Tibial artery (tissue), 4 donors: Measurements from ENCODE around the gene KREMEN1.
A peak's percentile ranks its signal among the peaks of the same experiment; 100 is the strongest.

Source experiments
- DNase-seq, 2 donors: peaks; one replicate each; pipeline ENCODE4 v3.0.0-alpha.2; 2019
- H3K27ac ChIP-seq, 2 donors: fragments of 200-600 bp; sonication (generic) in 1 of 2; 1 replicate in 1 of 2; 2 replicates in 1 of 2; pipeline ENCODE4 v1.5.1; 2018 to 2019; ENCODE audit warnings: mild to moderate bottlenecking in 1 of 2
- H3K27me3 ChIP-seq, 2 donors: fragments of 200-600 bp; sonication (generic) in 1 of 2; one replicate each; pipeline versions ENCODE4 v1.5.1 to v1.6.0; 2016 to 2019
- H3K36me3 ChIP-seq, 3 donors: fragments of 200-600 bp; sonication (generic) in 2 of 3; one replicate each; pipeline ENCODE4 v1.5.1; 2016 to 2019; ENCODE audit warnings: mild to moderate bottlenecking in 2 of 3
- H3K4me1 ChIP-seq, 4 donors: fragments of 200-600 bp; sonication (generic) in 2 of 4; 1 replicate in 3 of 4; 2 replicates in 1 of 4; pipeline ENCODE4 v1.5.1; 2016 to 2019
- H3K4me3 ChIP-seq, 2 donors: fragments of 200-600 bp; sonication (generic) in 1 of 2; 1 replicate in 1 of 2; 2 replicates in 1 of 2; pipeline ENCODE4 v1.5.1; 2018 to 2019; ENCODE audit warnings: mild to moderate bottlenecking in 2 of 2
- H3K9me3 ChIP-seq, 3 donors: fragments of 200-600 bp; sonication (generic) in 1 of 3; one replicate each; pipeline ENCODE4 v1.5.1; 2016 to 2019
- CTCF ChIP-seq, 2 experiments: fragments of 200-600 bp in 1 of 2; fragments of 450-650 bp in 1 of 2; IDR thresholded peaks; one replicate each; pipeline ENCODE4 v1.5.1; 2017 to 2019; ENCODE audit warnings: antibody characterized with exemption in 2 of 2, mild to moderate bottlenecking in 1 of 2, moderate library complexity in 1 of 2
- intact Hi-C: fragments of 100-400 bp; cut with DNase I; formaldehyde crosslinking; loops from one replicate; pipeline ENCODE4 v1.15.0; 2023; ENCODE audit warnings: low total_unique reads

Gene KREMEN1

DNA sequence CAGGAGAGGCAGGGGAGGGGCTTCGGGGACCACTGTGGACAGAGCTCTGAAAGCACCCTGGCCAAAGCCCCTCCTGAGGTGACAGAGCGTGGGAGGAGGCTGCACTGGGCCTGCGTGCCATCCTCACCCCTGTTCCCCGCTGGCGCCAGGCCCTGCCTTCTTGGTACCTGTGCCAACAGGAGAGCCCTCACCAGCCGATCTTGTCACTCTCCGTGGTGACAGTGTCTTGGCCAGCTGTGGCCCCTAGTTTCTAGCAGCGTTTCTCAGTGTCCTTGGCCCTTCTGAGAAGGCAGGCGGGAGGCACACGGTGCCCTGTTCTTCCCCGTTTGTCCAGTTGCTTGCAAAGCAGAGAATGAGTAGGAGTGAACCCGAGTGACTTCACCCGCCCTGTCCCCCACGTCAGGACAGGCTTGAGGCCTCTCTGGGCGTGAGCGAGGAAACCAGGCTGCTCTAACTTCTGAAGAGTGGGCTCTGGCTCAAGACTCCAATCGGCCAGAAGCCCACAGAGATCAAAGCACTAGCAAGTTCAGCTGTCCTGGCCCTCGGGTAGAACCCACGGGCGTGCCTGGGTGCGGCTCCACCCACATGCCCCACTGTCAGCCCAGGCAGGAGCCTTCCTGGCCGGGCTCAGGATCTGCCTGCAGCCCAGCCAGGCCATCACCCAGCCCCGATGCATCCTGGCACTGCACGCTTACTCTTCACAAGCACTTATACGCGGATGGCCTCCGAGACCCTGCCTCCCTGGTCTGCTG is 72.7 kb downstream of the KREMEN1 start:
- H3K4me3 ChIP-seq: no peak overlapping the region
- H3K27ac ChIP-seq: no peak overlapping the region
- H3K9me3 ChIP-seq: no peaks in the 10 kb centered on the region
- intact Hi-C loops: no loop called here
- H3K27me3 ChIP-seq: no peaks in the 10 kb centered on the region
- TF ChIP-seq CTCF (IDR thresholded peaks at IDR 0.05): no peak
- peaks cover 0 to 47% (median 13%) of the 10 kb centered on the region in 3 donors for H3K36me3 ChIP-seq
- no peaks in the 10 kb centered on the region for H3K4me1 ChIP-seq
- no peak for DNase-seq

- intact Hi-C loops: no loop called here
- Histone ChIP-seq H3K27ac (no peak overlapping the region), H3K4me1 (no peaks in the 10 kb centered on the region), H3K4me3 (no peak overlapping the region), H3K9me3 (no peaks in the 10 kb centered on the region), H3K27me3 (no peaks in the 10 kb centered on the region), H3K36me3 (peaks cover 0 to 47% (median 13%) of the 10 kb centered on the region in 3 donors)
- no peak for DNase-seq
- no peak for TF ChIP-seq CTCF (IDR thresholded peaks at IDR 0.05)
Observed at GRCh38 chr22:29146091-29146560, 73.3 kb downstream of the KREMEN1 start.

GRCh38 chr22:29146771-29147170 is 73.9 kb downstream of the KREMEN1 start:
- Histone ChIP-seq H3K36me3 (peaks cover 0 to 40% (median 8%) of the 10 kb centered on the region in 3 donors), H3K27me3 (no peaks in the 10 kb centered on the region), H3K4me1 (no peaks in the 10 kb centered on the region), H3K4me3 (no peak overlapping the region), H3K9me3 (no peaks in the 10 kb centered on the region), H3K27ac (no peak overlapping the region)
- DNase-seq: no peak
- intact Hi-C loops: no loop called here
- no peak for TF ChIP-seq CTCF (IDR thresholded peaks at IDR 0.05)

DNA sequence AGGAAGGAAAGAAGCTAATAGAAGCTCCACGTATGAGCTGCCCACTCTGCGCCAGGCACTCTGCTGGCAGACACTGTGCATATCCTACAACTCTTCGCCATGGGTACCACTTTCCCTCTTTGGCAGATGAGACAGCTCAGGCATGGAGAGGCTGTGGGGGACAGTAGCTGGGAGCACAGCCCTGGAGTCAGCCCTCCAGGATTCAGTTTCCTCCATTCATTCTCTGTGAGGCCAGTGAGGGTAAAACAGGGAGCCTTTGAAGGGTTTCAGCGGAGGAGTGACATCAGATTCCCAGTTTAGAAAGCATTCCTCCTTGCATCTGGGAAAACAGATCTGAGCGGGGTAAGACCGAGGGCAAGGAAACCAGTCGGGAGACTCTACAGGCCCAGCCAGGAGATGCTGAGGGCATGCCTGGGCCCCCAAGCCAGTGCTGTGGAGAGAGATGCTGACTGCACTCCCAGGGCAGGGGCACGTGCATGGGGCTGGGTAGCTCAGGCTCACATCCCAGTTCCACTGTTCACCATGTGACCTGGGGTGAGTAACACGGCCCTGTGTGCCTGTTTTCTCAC is 74.6 kb downstream of the KREMEN1 start:
- H3K4me1 ChIP-seq: peaks cover 0 to 5% (median 3%) of the 10 kb centered on the region in 4 donors
- no peak overlapping the region for H3K27ac ChIP-seq
- H3K9me3 ChIP-seq: no peaks in the 10 kb centered on the region
- intact Hi-C loops: no loop called here
- DNase-seq: peak in 1 of 2 donors; percentile 29
- H3K27me3 ChIP-seq: no peaks in the 10 kb centered on the region
- no peak overlapping the region for H3K4me3 ChIP-seq
- peaks cover 0 to 34% (median 1%) of the 10 kb centered on the region in 3 donors for H3K36me3 ChIP-seq
- TF ChIP-seq CTCF (IDR thresholded peaks at IDR 0.05): no peak

DNA sequence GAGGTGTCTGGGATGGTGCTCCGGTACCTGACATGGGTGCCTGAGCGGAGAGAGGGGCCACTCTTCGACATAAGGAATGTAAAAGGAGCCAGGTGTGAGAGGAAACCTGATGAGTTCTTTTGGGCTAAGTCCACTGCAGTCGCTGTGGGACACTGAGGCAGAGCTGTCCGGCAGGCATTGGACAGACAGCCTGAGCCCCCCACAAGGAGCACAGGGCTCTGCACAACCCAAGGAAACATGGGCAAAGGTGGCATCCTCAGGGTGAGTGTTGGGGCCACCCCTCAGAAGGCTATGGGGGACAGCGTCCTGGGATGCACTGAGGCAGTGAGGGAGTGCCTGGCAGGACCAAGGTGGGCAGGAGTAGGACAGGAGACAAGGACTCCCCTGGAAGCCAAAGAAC is 75.2 kb downstream of the KREMEN1 start:
- H3K9me3 ChIP-seq: no peaks in the 10 kb centered on the region
- H3K4me1 ChIP-seq: peaks cover 0 to 7% (median 5%) of the 10 kb centered on the region in 4 donors
- intact Hi-C loops: no loop called here
- TF ChIP-seq CTCF (IDR thresholded peaks at IDR 0.05): no peak
- H3K4me3 ChIP-seq: no peak overlapping the region
- no peak overlapping the region for H3K27ac ChIP-seq
- H3K27me3 ChIP-seq: no peaks in the 10 kb centered on the region
- DNase-seq: peak in 1 of 2 donors; percentile 27
- peaks cover 0 to 27% (median 0%) of the 10 kb centered on the region in 3 donors for H3K36me3 ChIP-seq
